IPS-18a (cell line): ENCODE data around the gene AASS.

Experiments
- H3K27ac ChIP-seq: one replicate; pipeline ENCODE4 v1.5.1; 2013; ENCODE audit warnings: low read length
- H3K27me3 ChIP-seq: one replicate; pipeline ENCODE4 v1.6.1; 2013; ENCODE audit warnings: mild to moderate bottlenecking, low read length; ENCODE audit not compliant: control insufficient read depth, insufficient read depth
- H3K36me3 ChIP-seq: one replicate; pipeline ENCODE4 v1.6.1; 2013; ENCODE audit warnings: low read depth, low read length; ENCODE audit not compliant: control insufficient read depth
- H3K4me1 ChIP-seq: one replicate; pipeline ENCODE4 v1.6.1; 2013; ENCODE audit warnings: low read depth, low read length; ENCODE audit not compliant: control insufficient read depth
- H3K4me3 ChIP-seq: one replicate; pipeline ENCODE4 v1.5.1; 2013; ENCODE audit warnings: low read length
- H3K9ac ChIP-seq: one replicate; pipeline ENCODE4 v1.6.1; 2013; ENCODE audit warnings: mild to moderate bottlenecking, low read length, moderate library complexity
- H3K9me3 ChIP-seq: one replicate; pipeline ENCODE4 v1.6.1; 2013; ENCODE audit warnings: low read depth, low read length; ENCODE audit not compliant: control insufficient read depth

Gene AASS

GRCh38 chr7:122038904-122039303 is 105.1 kb downstream of the AASS start:
- Histone ChIP-seq H3K36me3 (peaks cover 93% of the 10 kb centered on the region), H3K27me3 (no peaks in the 10 kb centered on the region), H3K9me3 (no peaks in the 10 kb centered on the region), H3K4me3 (no peak overlapping the region), H3K9ac (no peak overlapping the region), H3K4me1 (no peaks in the 10 kb centered on the region), H3K27ac (no peak overlapping the region)

GRCh38 chr7:122038134-122038533 is 105.9 kb downstream of the AASS start:
- peaks cover 92% of the 10 kb centered on the region for H3K36me3 ChIP-seq
- no peak overlapping the region for H3K9ac ChIP-seq
- no peaks in the 10 kb centered on the region for H3K9me3 ChIP-seq
- no peaks in the 10 kb centered on the region for H3K27me3 ChIP-seq
- H3K4me1 ChIP-seq: no peaks in the 10 kb centered on the region
- H3K27ac ChIP-seq: no peak overlapping the region
- H3K4me3 ChIP-seq: no peak overlapping the region

GRCh38 chr7:122035876-122036275 is 108.2 kb downstream of the AASS start:
- H3K9ac ChIP-seq: no peak overlapping the region
- no peaks in the 10 kb centered on the region for H3K9me3 ChIP-seq
- H3K27me3 ChIP-seq: no peaks in the 10 kb centered on the region
- H3K27ac ChIP-seq: no peak overlapping the region
- no peaks in the 10 kb centered on the region for H3K4me1 ChIP-seq
- no peak overlapping the region for H3K4me3 ChIP-seq
- peaks cover 83% of the 10 kb centered on the region for H3K36me3 ChIP-seq

- H3K4me3 ChIP-seq: no peak overlapping the region
- no peaks in the 10 kb centered on the region for H3K27me3 ChIP-seq
- no peaks in the 10 kb centered on the region for H3K4me1 ChIP-seq
- no peak overlapping the region for H3K9ac ChIP-seq
- H3K36me3 ChIP-seq: peaks cover 72% of the 10 kb centered on the region
- H3K9me3 ChIP-seq: no peaks in the 10 kb centered on the region
- H3K27ac ChIP-seq: no peak overlapping the region
Measured at GRCh38 chr7:122033641-122034040, 110.4 kb downstream of the AASS start.

- Histone ChIP-seq H3K9me3 (no peaks in the 10 kb centered on the region), H3K4me3 (no peak overlapping the region), H3K9ac (no peak overlapping the region), H3K4me1 (no peaks in the 10 kb centered on the region), H3K36me3 (peaks cover 30% of the 10 kb centered on the region), H3K27ac (no peak overlapping the region), H3K27me3 (no peaks in the 10 kb centered on the region)
Measured at GRCh38 chr7:122027058-122027457, 117.0 kb downstream of the AASS start.
